Measurements from ENCODE around the gene ACSM3. TPM values are rescaled to one million over a fixed set of nuclear protein-coding genes. Genes with fewer than 3 reads are reported as not detected.

Gene ACSM3
- total RNA-seq, 1 experiment from 2014 or later = 2.3 TPM

DNA sequence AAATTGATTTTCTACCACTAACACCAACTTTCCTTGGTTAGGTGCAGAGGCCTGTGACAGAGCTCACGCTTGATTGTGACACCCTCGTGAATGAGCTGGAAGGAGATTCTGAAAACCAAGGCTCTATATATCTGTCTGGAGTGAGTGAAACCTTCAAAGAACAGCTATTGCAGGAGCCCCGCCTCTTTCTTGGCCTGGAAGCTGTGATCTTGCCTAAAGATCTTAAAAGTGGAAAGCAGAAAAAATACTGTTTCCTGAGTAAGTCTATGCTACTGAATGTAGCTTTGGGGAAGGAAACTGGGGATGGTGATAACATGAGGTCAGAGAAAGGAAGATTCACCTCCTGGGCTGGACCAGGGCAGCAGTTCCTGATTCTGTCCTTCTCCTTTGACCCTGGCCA lies 80.8 kb downstream of the ACSM3 start:
- peaks cover 29% of the 10 kb centered on the region for H3K36me3 Mint-ChIP-seq (ENCODE audit: insufficient read depth, unreplicated experiment)
- H3K4me1 Mint-ChIP-seq (ENCODE audit: insufficient read depth, unreplicated experiment) = peaks cover 5% of the 10 kb centered on the region
- no TSS peak for BruUV-seq (replicated peaks)
- intact Hi-C loops (cut with micrococcal nuclease) = no loop called here
- no peaks in the 10 kb centered on the region for H3K9me3 Mint-ChIP-seq (ENCODE audit: unreplicated experiment)
- H3K27ac Mint-ChIP-seq (ENCODE audit: low read depth, unreplicated experiment) = peak overlapping the region; percentile 54
- TF ChIP-seq, protein P1, sequence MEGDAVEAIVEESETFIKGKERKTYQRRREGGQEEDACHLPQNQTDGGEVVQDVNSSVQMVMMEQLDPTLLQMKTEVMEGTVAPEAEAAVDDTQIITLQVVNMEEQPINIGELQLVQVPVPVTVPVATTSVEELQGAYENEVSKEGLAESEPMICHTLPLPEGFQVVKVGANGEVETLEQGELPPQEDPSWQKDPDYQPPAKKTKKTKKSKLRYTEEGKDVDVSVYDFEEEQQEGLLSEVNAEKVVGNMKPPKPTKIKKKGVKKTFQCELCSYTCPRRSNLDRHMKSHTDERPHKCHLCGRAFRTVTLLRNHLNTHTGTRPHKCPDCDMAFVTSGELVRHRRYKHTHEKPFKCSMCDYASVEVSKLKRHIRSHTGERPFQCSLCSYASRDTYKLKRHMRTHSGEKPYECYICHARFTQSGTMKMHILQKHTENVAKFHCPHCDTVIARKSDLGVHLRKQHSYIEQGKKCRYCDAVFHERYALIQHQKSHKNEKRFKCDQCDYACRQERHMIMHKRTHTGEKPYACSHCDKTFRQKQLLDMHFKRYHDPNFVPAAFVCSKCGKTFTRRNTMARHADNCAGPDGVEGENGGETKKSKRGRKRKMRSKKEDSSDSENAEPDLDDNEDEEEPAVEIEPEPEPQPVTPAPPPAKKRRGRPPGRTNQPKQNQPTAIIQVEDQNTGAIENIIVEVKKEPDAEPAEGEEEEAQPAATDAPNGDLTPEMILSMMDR (IDR thresholded peaks at IDR 0.05; ENCODE audit: unreplicated experiment) = no peak
- ChIA-PET POLR2A (no interaction called here), CTCF (interaction anchor here (0.6 kb wide), 1 partner anchor 135 kb away, joined by 3 read pairs; no protein-coding TSS in a partner anchor)
- no peak overlapping the region for H3K4me3 Mint-ChIP-seq (ENCODE audit: unreplicated experiment)
- H3K27me3 Mint-ChIP-seq (ENCODE audit: insufficient read depth, unreplicated experiment) = no peaks in the 10 kb centered on the region
- no peak for DNase-seq (ENCODE audit: unreplicated experiment)

DNA sequence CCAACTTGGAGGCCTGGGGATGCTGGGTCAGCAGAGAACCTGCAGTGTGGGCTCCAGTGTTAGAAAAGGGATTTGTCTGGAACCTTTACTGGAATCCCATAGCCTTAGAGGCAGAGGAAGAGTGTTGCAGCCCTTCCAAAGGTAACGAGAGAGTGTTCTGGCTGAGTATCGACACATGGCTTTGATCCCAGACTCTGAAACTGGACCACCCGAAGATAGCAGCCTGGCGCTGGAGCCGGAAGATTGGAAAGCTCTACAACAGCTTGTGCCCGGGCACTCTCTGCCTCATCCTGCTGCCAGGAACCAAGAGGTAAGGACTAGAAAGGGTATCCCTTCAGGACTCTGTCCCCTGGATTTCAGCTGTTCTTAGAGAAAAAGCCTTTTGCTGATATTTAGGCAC lies 82.2 kb downstream of the ACSM3 start:
- Mint-ChIP-seq H3K9me3 (ENCODE audit: unreplicated experiment) (no peaks in the 10 kb centered on the region), H3K36me3 (ENCODE audit: insufficient read depth, unreplicated experiment) (peaks cover 38% of the 10 kb centered on the region), H3K27me3 (ENCODE audit: insufficient read depth, unreplicated experiment) (no peaks in the 10 kb centered on the region), H3K4me1 (ENCODE audit: insufficient read depth, unreplicated experiment) (peaks cover 14% of the 10 kb centered on the region), H3K27ac (ENCODE audit: low read depth, unreplicated experiment) (no peak overlapping the region), H3K4me3 (ENCODE audit: unreplicated experiment) (no peak overlapping the region)
- CTCF ChIA-PET = interaction anchor here (0.6 to 1.1 kb wide), 3 partner anchors 236 to 311 kb away, joined by 3 read pairs; no protein-coding TSS in a partner anchor
- POLR2A ChIA-PET = interaction anchor here (0.9 kb wide), 1 partner anchor 39 kb away, joined by 3 read pairs; the partner anchor contains the start of genes ERI2 and REXO5
- TF ChIP-seq, protein P1 (IDR thresholded peaks at IDR 0.05; ENCODE audit: unreplicated experiment) = no peak
- DNase-seq (ENCODE audit: unreplicated experiment) = no peak
- no TSS peak for BruUV-seq (replicated peaks)
- intact Hi-C loops (cut with micrococcal nuclease) = no loop called here

DNA sequence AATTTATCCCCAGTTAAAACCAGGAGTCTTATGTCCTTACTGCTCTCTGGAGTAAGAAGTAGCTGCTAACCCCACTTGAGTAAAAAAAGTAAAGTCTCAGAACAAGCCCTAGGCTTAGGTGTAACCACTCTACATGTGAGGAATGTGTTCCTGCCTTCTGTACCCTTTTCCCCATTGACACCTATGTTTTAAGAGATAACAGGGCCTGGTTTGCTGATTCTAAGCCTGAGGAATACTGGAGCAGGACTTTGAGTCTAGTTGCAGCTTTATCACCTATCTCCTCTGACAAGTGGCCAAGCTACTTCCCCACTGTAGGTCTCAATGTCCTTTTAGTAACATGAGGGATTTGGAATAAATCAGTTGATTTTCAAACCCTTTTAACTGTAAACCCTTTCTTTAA lies 82.7 kb downstream of the ACSM3 start:
- intact Hi-C loops (cut with micrococcal nuclease) = no loop called here
- TF ChIP-seq, protein P1 (IDR thresholded peaks at IDR 0.05; ENCODE audit: unreplicated experiment) = no peak
- no peak overlapping the region for H3K4me3 Mint-ChIP-seq (ENCODE audit: unreplicated experiment)
- H3K27me3 Mint-ChIP-seq (ENCODE audit: insufficient read depth, unreplicated experiment) = no peaks in the 10 kb centered on the region
- H3K4me1 Mint-ChIP-seq (ENCODE audit: insufficient read depth, unreplicated experiment) = peaks cover 14% of the 10 kb centered on the region
- no peak for DNase-seq (ENCODE audit: unreplicated experiment)
- POLR2A ChIA-PET = no interaction called here
- no TSS peak for BruUV-seq (replicated peaks)
- no peaks in the 10 kb centered on the region for H3K9me3 Mint-ChIP-seq (ENCODE audit: unreplicated experiment)
- CTCF ChIA-PET = interaction anchor here (0.7 to 4.9 kb wide), 5 partner anchors 12 to 253 kb away, joined by 3 to 53 read pairs (median 3); no protein-coding TSS in a partner anchor
- H3K36me3 Mint-ChIP-seq (ENCODE audit: insufficient read depth, unreplicated experiment) = peaks cover 38% of the 10 kb centered on the region
- no peak overlapping the region for H3K27ac Mint-ChIP-seq (ENCODE audit: low read depth, unreplicated experiment)

Other genes with a start within 250 kb of the ACSM3 start
- gene ACSM2B, start 187.6 kb upstream of the ACSM3 start, total RNA-seq (2022) = not detected in 2 replicates
- not detected in 2 replicates for gene ACSM1, start 66.3 kb upstream of the ACSM3 start, total RNA-seq (2022)
- gene THUMPD1, start 22.2 kb upstream of the ACSM3 start, total RNA-seq (2022) = 26.5 and 38.7 TPM in 2 replicates
- 26.8 and 28.4 TPM in 2 replicates for gene ERI2, start 42.5 kb downstream of the ACSM3 start, total RNA-seq (2022)
- gene REXO5, start 42.5 kb downstream of the ACSM3 start, total RNA-seq (2022) = 3.8 and 6.1 TPM in 2 replicates
- 31.0 and 31.7 TPM in 2 replicates for gene DCUN1D3, start 136.3 kb downstream of the ACSM3 start, total RNA-seq (2022)
- 67.3 and 92.8 TPM in 2 replicates for gene LYRM1, start 136.8 kb downstream of the ACSM3 start, total RNA-seq (2022)

Data from MCF 10A (cell line).